ENCODE data around the gene USHBP1. TPM values are rescaled to one million over a fixed set of nuclear protein-coding genes. Genes with fewer than 3 reads are reported as not detected.

Gene USHBP1
- total and polyA plus RNA-seq, 2 of the 13 experiments (the other 11 are each of a cell fraction or from before 2014, with no cell fraction given) = 0.15 to 1.5 TPM

DNA sequence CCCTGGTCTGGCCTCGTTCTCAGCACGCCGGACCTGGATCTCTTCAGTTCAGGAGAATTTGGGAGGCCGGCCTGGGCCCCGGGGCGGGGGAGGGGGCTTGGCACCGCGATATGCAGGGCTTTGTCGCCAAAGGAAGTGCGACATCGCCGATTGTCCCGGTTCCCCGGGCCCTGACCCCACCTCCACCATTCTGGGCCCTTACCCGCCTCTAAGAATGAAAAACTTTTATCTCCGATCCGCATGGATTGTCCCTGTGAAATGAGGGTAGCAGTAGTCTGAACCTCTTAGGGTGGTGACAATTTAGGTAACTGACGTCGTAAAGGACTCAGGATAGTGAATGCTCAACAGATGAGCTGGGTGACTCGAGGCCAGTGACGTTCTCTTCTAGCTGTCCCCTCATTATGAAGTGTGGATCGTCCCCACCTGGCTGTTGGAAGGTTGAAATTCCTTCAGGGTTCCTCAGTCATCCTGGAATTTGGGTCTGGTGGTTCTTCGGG lies 45.5 kb upstream of the USHBP1 start (continued):
- TF ChIP-seq CREB3 (CRISPR knock-in tag; IDR thresholded peaks at IDR 0.05) = no peak
- TF ChIP-seq KAT7 (CRISPR knock-in tag; IDR thresholded peaks at IDR 0.05; ENCODE audit: borderline replicate concordance) = no peak
- 0 out of 2 replicates have a peak, but pooled peaks have one; percentile 46 for TF ChIP-seq ZNF30 (CRISPR knock-in tag; IDR thresholded peaks at IDR 0.05)
- TF ChIP-seq ZNF224 (CRISPR knock-in tag; IDR thresholded peaks at IDR 0.05) = 0 out of 2 replicates have a peak, but pooled peaks have one; percentile 46
- TF ChIP-seq NR2C2 (CRISPR knock-in tag; IDR thresholded peaks at IDR 0.05; ENCODE audit: borderline replicate concordance) = peak; percentile 88
- no peak for TF ChIP-seq ZNF589 (CRISPR knock-in tag; conservative IDR thresholded peaks at IDR 0.05)
- no peak for TF ChIP-seq ZNF3 (CRISPR knock-in tag; IDR thresholded peaks at IDR 0.05)
- TF ChIP-seq RFXAP (CRISPR knock-in tag; IDR thresholded peaks at IDR 0.05; ENCODE audit: borderline replicate concordance) = no peak
- TF ChIP-seq ZNF746 (CRISPR knock-in tag; IDR thresholded peaks at IDR 0.05) = 0 out of 2 replicates have a peak, but pooled peaks have one; percentile 13
- TF ChIP-seq, protein P1, sequence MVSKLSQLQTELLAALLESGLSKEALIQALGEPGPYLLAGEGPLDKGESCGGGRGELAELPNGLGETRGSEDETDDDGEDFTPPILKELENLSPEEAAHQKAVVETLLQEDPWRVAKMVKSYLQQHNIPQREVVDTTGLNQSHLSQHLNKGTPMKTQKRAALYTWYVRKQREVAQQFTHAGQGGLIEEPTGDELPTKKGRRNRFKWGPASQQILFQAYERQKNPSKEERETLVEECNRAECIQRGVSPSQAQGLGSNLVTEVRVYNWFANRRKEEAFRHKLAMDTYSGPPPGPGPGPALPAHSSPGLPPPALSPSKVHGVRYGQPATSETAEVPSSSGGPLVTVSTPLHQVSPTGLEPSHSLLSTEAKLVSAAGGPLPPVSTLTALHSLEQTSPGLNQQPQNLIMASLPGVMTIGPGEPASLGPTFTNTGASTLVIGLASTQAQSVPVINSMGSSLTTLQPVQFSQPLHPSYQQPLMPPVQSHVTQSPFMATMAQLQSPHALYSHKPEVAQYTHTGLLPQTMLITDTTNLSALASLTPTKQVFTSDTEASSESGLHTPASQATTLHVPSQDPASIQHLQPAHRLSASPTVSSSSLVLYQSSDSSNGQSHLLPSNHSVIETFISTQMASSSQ (IDR thresholded peaks at IDR 0.05; ENCODE audit: low read depth) = no peak
- TF ChIP-seq, protein P1 (CRISPR knock-in tag; IDR thresholded peaks at IDR 0.05; ENCODE audit: borderline replicate concordance) = no peak
- no peak for TF ChIP-seq NFYC (CRISPR knock-in tag; IDR thresholded peaks at IDR 0.05)
- TF ChIP-seq LCORL (IDR thresholded peaks at IDR 0.05) = no peak
- 0 out of 2 replicates have a peak, but pooled peaks have one; percentile 43 for TF ChIP-seq LCORL (CRISPR knock-in tag; IDR thresholded peaks at IDR 0.05)
- no peak for TF ChIP-seq HNRNPH1 (optimal IDR thresholded peaks at IDR 0.05; ENCODE audit: low read depth, low read length)
- peak; percentile 68; the same call in 1 of the 2 replicates for TF ChIP-seq MTF2 (CRISPR knock-in tag; IDR thresholded peaks at IDR 0.05; ENCODE audit: borderline replicate concordance)
- TF ChIP-seq, protein P2, sequence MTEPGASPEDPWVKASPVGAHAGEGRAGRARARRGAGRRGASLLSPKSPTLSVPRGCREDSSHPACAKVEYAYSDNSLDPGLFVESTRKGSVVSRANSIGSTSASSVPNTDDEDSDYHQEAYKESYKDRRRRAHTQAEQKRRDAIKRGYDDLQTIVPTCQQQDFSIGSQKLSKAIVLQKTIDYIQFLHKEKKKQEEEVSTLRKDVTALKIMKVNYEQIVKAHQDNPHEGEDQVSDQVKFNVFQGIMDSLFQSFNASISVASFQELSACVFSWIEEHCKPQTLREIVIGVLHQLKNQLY (CRISPR knock-in tag; IDR thresholded peaks at IDR 0.05) = no peak
- TF ChIP-seq NR2F6 (IDR thresholded peaks at IDR 0.05) = no peak
- no peak for TF ChIP-seq NR2F6 (CRISPR knock-in tag; IDR thresholded peaks at IDR 0.05)
- peak; percentile 46; the same call in 1 of the 2 replicates for TF ChIP-seq NCOA1 (CRISPR knock-in tag; IDR thresholded peaks at IDR 0.05)
- no peak for TF ChIP-seq REL (CRISPR knock-in tag; conservative IDR thresholded peaks at IDR 0.05)
- peak; percentile 59 for TF ChIP-seq ZNF18 (CRISPR knock-in tag; IDR thresholded peaks at IDR 0.05; ENCODE audit: insufficient replicate concordance)
- TF ChIP-seq DDIT3 (CRISPR knock-in tag; IDR thresholded peaks at IDR 0.05) = no peak

All from HepG2 (cell line).